ENCODE results near the gene RBM47. TPM values are rescaled to one million over a fixed set of nuclear protein-coding genes. Genes with fewer than 3 reads are reported as not detected.
"Not testable (repeated sequence)": the region's sequence is repeated elsewhere in the genome, so short reads cannot be mapped to it uniquely, and the experiment has no call there.

Gene RBM47
- total and polyA plus RNA-seq, 4 experiments from 2014 or later = 0.10 to 1.5 (median 0.87) TPM

GRCh38 chr4:40546506-40546905 lies 83.2 kb downstream of the RBM47 start:
- Mint-ChIP-seq H3K9me3 (no peaks in the 10 kb centered on the region), H3K27me3 (no peaks in the 10 kb centered on the region), H3K27ac (no peak overlapping the region), H3K4me3 (no peak overlapping the region), H3K36me3 (no peaks in the 10 kb centered on the region), H3K4me1 (peaks cover 7 to 17% (median 9%) of the 10 kb centered on the region in 4 donors)
- DNase-seq = no peak
- H3K27me3 ChIP-seq (ENCODE audit: insufficient read depth, low read length) = no peaks in the 10 kb centered on the region
- no peaks in the 10 kb centered on the region for H3K4me1 ChIP-seq (ENCODE audit: insufficient read depth, low read length)
- intact Hi-C loops (cut with micrococcal nuclease) = no loop called here
- ChIA-PET POLR2A (ENCODE audit: partially characterized antibody) (no interaction called here), CTCF (ENCODE audit: partially characterized antibody) (interaction anchor here (1.5 kb wide), 1 partner anchor 9 kb away, joined by 3 read pairs; no protein-coding TSS in a partner anchor)
- no peak overlapping the region for H3K4me3 ChIP-seq (ENCODE audit: low read length in 2 of 2)
- no peaks in the 10 kb centered on the region for H3K36me3 ChIP-seq (ENCODE audit: insufficient read depth, low read length)
- no peak overlapping the region for H3K27ac ChIP-seq (ENCODE audit: low read depth, low read length)
- no peaks in the 10 kb centered on the region for H3K9me3 ChIP-seq (ENCODE audit: control insufficient read depth in 1 of 2, low read length in 2 of 2)

- intact Hi-C loops (cut with micrococcal nuclease); H3K9me3 Mint-ChIP-seq; H3K36me3 Mint-ChIP-seq; DNase-seq; H3K4me1 Mint-ChIP-seq; H3K9me3 ChIP-seq (ENCODE audit: control insufficient read depth in 1 of 2, low read length in 2 of 2); H3K4me3 ChIP-seq (ENCODE audit: low read length in 2 of 2); H3K27me3 ChIP-seq (ENCODE audit: insufficient read depth, low read length); H3K27me3 Mint-ChIP-seq; H3K4me1 ChIP-seq (ENCODE audit: insufficient read depth, low read length); H3K4me3 Mint-ChIP-seq; H3K27ac ChIP-seq (ENCODE audit: low read depth, low read length); H3K27ac Mint-ChIP-seq; H3K36me3 ChIP-seq (ENCODE audit: insufficient read depth, low read length); POLR2A ChIA-PET (ENCODE audit: partially characterized antibody): not testable (repeated sequence)
- CTCF ChIA-PET (ENCODE audit: partially characterized antibody) = interaction anchor here (1.5 kb wide), 1 partner anchor 8 kb away, joined by 3 read pairs; no protein-coding TSS in a partner anchor
Measured at GRCh38 chr4:40545487-40545886, 84.2 kb downstream of the RBM47 start.

- Histone ChIP-seq H3K36me3 (ENCODE audit: insufficient read depth, low read length) (no peaks in the 10 kb centered on the region), H3K4me3 (ENCODE audit: low read length in 2 of 2) (no peak overlapping the region), H3K27me3 (ENCODE audit: insufficient read depth, low read length) (no peaks in the 10 kb centered on the region), H3K27ac (ENCODE audit: low read depth, low read length) (no peak overlapping the region), H3K9me3 (ENCODE audit: control insufficient read depth in 1 of 2, low read length in 2 of 2) (no peaks in the 10 kb centered on the region), H3K4me1 (ENCODE audit: insufficient read depth, low read length) (no peaks in the 10 kb centered on the region)
- no peaks in the 10 kb centered on the region for H3K4me1 Mint-ChIP-seq
- ChIA-PET POLR2A (ENCODE audit: partially characterized antibody) (interaction anchor here (0.6 kb wide), 1 partner anchor 86 kb away, joined by 3 read pairs; no protein-coding TSS in a partner anchor), CTCF (ENCODE audit: partially characterized antibody) (no interaction called here)
- H3K27ac Mint-ChIP-seq = no peak overlapping the region
- no peaks in the 10 kb centered on the region for H3K27me3 Mint-ChIP-seq
- intact Hi-C loops (cut with micrococcal nuclease) = no loop called here
- H3K9me3 Mint-ChIP-seq = no peaks in the 10 kb centered on the region
- H3K4me3 Mint-ChIP-seq = no peak overlapping the region
- H3K36me3 Mint-ChIP-seq = no peaks in the 10 kb centered on the region
- no peak for DNase-seq
Measured at GRCh38 chr4:40544221-40544620, 85.4 kb downstream of the RBM47 start.

GRCh38 chr4:40540800-40541199 lies 88.9 kb downstream of the RBM47 start:
- Mint-ChIP-seq H3K27ac (no peak overlapping the region), H3K4me1 (no peaks in the 10 kb centered on the region), H3K9me3 (no peaks in the 10 kb centered on the region), H3K27me3 (peaks cover 0 to 2% of the 10 kb centered on the region in 2 donors), H3K36me3 (no peaks in the 10 kb centered on the region), H3K4me3 (no peak overlapping the region)
- Histone ChIP-seq H3K27me3 (ENCODE audit: insufficient read depth, low read length) (no peaks in the 10 kb centered on the region), H3K4me3 (ENCODE audit: low read length in 2 of 2) (no peak overlapping the region), H3K36me3 (ENCODE audit: insufficient read depth, low read length) (no peaks in the 10 kb centered on the region), H3K4me1 (ENCODE audit: insufficient read depth, low read length) (no peaks in the 10 kb centered on the region), H3K9me3 (ENCODE audit: control insufficient read depth in 1 of 2, low read length in 2 of 2) (no peaks in the 10 kb centered on the region), H3K27ac (ENCODE audit: low read depth, low read length) (no peak overlapping the region)
- POLR2A ChIA-PET (ENCODE audit: partially characterized antibody) = no interaction called here
- CTCF ChIA-PET (ENCODE audit: partially characterized antibody) = no interaction called here
- no peak for DNase-seq
- intact Hi-C loops (cut with micrococcal nuclease) = no loop called here

- H3K4me1 Mint-ChIP-seq = peaks cover 0 to 5% (median 2%) of the 10 kb centered on the region in 4 donors
- CTCF ChIA-PET (ENCODE audit: partially characterized antibody) = no interaction called here
- H3K4me3 Mint-ChIP-seq = no peak overlapping the region
- no peaks in the 10 kb centered on the region for H3K9me3 Mint-ChIP-seq
- peaks cover 0 to 2% of the 10 kb centered on the region in 2 donors for H3K27me3 Mint-ChIP-seq
- H3K9me3 ChIP-seq (ENCODE audit: control insufficient read depth in 1 of 2, low read length in 2 of 2) = no peaks in the 10 kb centered on the region
- H3K4me3 ChIP-seq (ENCODE audit: low read length in 2 of 2) = no peak overlapping the region
- H3K36me3 Mint-ChIP-seq = no peaks in the 10 kb centered on the region
- intact Hi-C loops (cut with micrococcal nuclease) = no loop called here
- POLR2A ChIA-PET (ENCODE audit: partially characterized antibody) = no interaction called here
- no peak overlapping the region for H3K27ac ChIP-seq (ENCODE audit: low read depth, low read length)
- no peaks in the 10 kb centered on the region for H3K27me3 ChIP-seq (ENCODE audit: insufficient read depth, low read length)
- no peak overlapping the region for H3K27ac Mint-ChIP-seq
- H3K4me1 ChIP-seq (ENCODE audit: insufficient read depth, low read length) = no peaks in the 10 kb centered on the region
- no peaks in the 10 kb centered on the region for H3K36me3 ChIP-seq (ENCODE audit: insufficient read depth, low read length)
- DNase-seq = no peak
Measured at GRCh38 chr4:40536032-40536431, 93.6 kb downstream of the RBM47 start.

GRCh38 chr4:40531636-40532023 lies 98.0 kb downstream of the RBM47 start:
- no peaks in the 10 kb centered on the region for H3K27me3 ChIP-seq (ENCODE audit: insufficient read depth, low read length)
- no peaks in the 10 kb centered on the region for H3K9me3 ChIP-seq (ENCODE audit: control insufficient read depth in 1 of 2, low read length in 2 of 2)
- Mint-ChIP-seq H3K27ac (peak overlapping the region in 1 of 7 donors; percentile 45), H3K9me3 (no peaks in the 10 kb centered on the region), H3K4me3 (no peak overlapping the region), H3K36me3 (no peaks in the 10 kb centered on the region), H3K27me3 (no peaks in the 10 kb centered on the region), H3K4me1 (peaks cover 0 to 5% (median 2%) of the 10 kb centered on the region in 4 donors)
- DNase-seq = no peak
- no peak overlapping the region for H3K4me3 ChIP-seq (ENCODE audit: low read length in 2 of 2)
- H3K27ac ChIP-seq (ENCODE audit: low read depth, low read length) = no peak overlapping the region
- intact Hi-C loops (cut with micrococcal nuclease) = no loop called here
- H3K4me1 ChIP-seq (ENCODE audit: insufficient read depth, low read length) = no peaks in the 10 kb centered on the region
- no peaks in the 10 kb centered on the region for H3K36me3 ChIP-seq (ENCODE audit: insufficient read depth, low read length)
- POLR2A ChIA-PET (ENCODE audit: partially characterized antibody) = no interaction called here
- CTCF ChIA-PET (ENCODE audit: partially characterized antibody) = interaction anchor here (0.9 kb wide), 1 partner anchor 9 kb away, joined by 4 read pairs; no protein-coding TSS in a partner anchor

GRCh38 chr4:40530961-40531635 lies 98.6 kb downstream of the RBM47 start:
- Mint-ChIP-seq H3K27me3 (no peaks in the 10 kb centered on the region), H3K9me3 (no peaks in the 10 kb centered on the region), H3K4me3 (no peak overlapping the region), H3K27ac (no peak overlapping the region), H3K4me1 (peaks cover 0 to 5% (median 2%) of the 10 kb centered on the region in 4 donors), H3K36me3 (no peaks in the 10 kb centered on the region)
- H3K27ac ChIP-seq (ENCODE audit: low read depth, low read length) = no peak overlapping the region
- intact Hi-C loops (cut with micrococcal nuclease) = no loop called here
- CTCF ChIA-PET (ENCODE audit: partially characterized antibody) = interaction anchor here (0.5 to 0.9 kb wide), 2 partner anchors 9 kb away, joined by 4 read pairs; no protein-coding TSS in a partner anchor
- H3K27me3 ChIP-seq (ENCODE audit: insufficient read depth, low read length) = no peaks in the 10 kb centered on the region
- H3K9me3 ChIP-seq (ENCODE audit: control insufficient read depth in 1 of 2, low read length in 2 of 2) = no peaks in the 10 kb centered on the region
- no peaks in the 10 kb centered on the region for H3K4me1 ChIP-seq (ENCODE audit: insufficient read depth, low read length)
- no peaks in the 10 kb centered on the region for H3K36me3 ChIP-seq (ENCODE audit: insufficient read depth, low read length)
- POLR2A ChIA-PET (ENCODE audit: partially characterized antibody) = no interaction called here
- no peak for DNase-seq
- H3K4me3 ChIP-seq (ENCODE audit: low read length in 2 of 2) = no peak overlapping the region
